NT2/D1 (cell line): ENCODE data around the gene CXCR5.

Source experiments
- SUZ12 ChIP-seq: IDR thresholded peaks from 2 replicates; pipeline ENCODE4 v1.6.1; 2011; ENCODE audit not compliant: insufficient read length, insufficient read depth; ENCODE audit errors: extremely low read depth
- YY1 ChIP-seq: IDR thresholded peaks from 2 replicates; pipeline ENCODE4 v1.6.1; 2011; ENCODE audit not compliant: insufficient read length, insufficient read depth

DNA sequence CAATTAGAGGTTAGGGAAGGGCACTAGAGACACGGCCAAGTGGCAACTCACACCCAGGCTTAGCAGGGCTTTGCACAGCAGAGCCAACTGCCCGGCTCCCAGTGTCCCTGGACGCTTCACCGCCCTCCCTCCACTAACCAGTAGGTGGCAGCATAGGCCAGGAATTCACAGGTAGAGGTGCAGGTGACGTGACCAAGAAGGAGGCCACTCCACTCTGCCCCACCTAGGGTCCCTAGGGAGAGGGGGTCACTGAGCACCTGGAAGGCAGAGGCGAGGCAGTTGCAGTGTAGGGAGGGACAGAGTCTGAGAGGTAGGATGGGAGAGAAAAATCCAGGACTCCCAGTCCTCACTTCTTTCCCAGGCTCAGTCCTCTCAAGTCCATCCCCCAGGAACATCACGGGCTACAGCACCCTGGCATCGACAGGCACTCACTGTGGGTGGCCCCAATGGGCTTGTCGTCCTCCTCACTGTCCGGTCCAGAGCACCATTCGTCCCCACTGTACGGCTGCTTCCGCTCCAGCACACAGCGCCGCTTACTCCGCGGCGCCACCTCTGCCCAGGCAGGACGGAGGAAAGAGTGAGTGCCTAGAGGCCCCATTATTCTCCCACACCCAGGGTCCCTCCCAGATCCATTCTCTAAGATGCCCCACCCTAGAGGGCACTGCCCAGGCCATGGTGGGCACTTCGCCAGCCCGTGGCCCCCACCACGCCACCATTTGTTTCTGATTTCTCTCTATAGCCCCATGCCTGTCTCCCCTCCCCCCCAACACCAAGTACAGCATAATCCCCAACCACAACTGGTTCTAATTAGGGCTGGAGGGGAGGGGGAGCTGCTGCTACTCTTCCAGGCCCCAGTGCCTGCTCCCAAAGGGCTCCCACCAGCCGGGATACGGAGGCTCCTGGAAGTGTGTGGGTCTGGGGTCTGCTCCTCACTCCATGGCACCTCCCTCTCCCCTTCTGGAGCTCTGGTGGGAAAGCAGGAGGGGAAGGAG, 23.7 kb downstream of the CXCR5 start:
- TF ChIP-seq SUZ12 (no peak), YY1 (no peak)
